ENCODE results near the gene AS3MT. TPM values are rescaled to one million over a fixed set of nuclear protein-coding genes. Genes with fewer than 3 reads are reported as not detected.

Gene AS3MT
- polyA plus RNA-seq, 1 of the 3 experiments (the other 2 are of a cell fraction), result 9.0 TPM

GRCh38 chr10:102948786-102949185 lies 79.5 kb downstream of the AS3MT start:
- 90% methylated on average over 3 of the region's 3 CpGs for WGBS (ENCODE audit: low lambda C conversion rate)
- no peaks in the 10 kb centered on the region for H3K9me2 ChIP-seq
- H4K20me1 ChIP-seq (ENCODE audit: insufficient read depth), result no peaks in the 10 kb centered on the region
- H3K4me3 ChIP-seq (ENCODE audit: low read depth in 2 of 2, low read length in 1 of 2), result no peak overlapping the region
- CTCF ChIA-PET, result no interaction called here
- no peaks in the 10 kb centered on the region for H3K36me3 ChIP-seq (replicated peaks in 1 of 2; ENCODE audit: control insufficient read depth in 1 of 2, insufficient read depth in 2 of 2, low read length in 1 of 2)
- H3K4me1 ChIP-seq (ENCODE audit: control insufficient read depth in 1 of 2, insufficient read depth in 2 of 2, low read depth in 1 of 2, low read length in 1 of 2), result peaks cover 0 to 6% of the 10 kb centered on the region in 2 experiments; a peak in 2 of 4 replicates
- no peak overlapping the region for H3K4me2 ChIP-seq
- no peak overlapping the region for H2AFZ ChIP-seq (ENCODE audit: low read depth)
- H3K27me3 ChIP-seq (ENCODE audit: insufficient read depth), result no peaks in the 10 kb centered on the region
- H3K9me3 ChIP-seq, result no peaks in the 10 kb centered on the region
- H3K9ac ChIP-seq, result no peak overlapping the region
- no peak for DNase-seq
- no peaks in the 10 kb centered on the region for H3K79me2 ChIP-seq (ENCODE audit: insufficient read depth)
- no peaks in the 10 kb centered on the region for H3F3A ChIP-seq (replicated peaks; ENCODE audit: insufficient read depth)
- no peak for TF ChIP-seq USF1 (IDR thresholded peaks at IDR 0.05; ENCODE audit: borderline replicate concordance, low read depth)
- TF ChIP-seq NRF1 (IDR thresholded peaks at IDR 0.05; ENCODE audit: low read depth, low read length), result no peak
- TF ChIP-seq TCF12 (IDR thresholded peaks at IDR 0.05), result no peak
- TF ChIP-seq JUND (IDR thresholded peaks at IDR 0.05), result no peak
- POLR2A ChIA-PET, result no interaction called here
- H3K27ac ChIP-seq (ENCODE audit: low read depth in 2 of 2, low read length in 1 of 2), result no peak overlapping the region

GRCh38 chr10:102949916-102950315 lies 80.6 kb downstream of the AS3MT start:
- Histone ChIP-seq H4K20me1 (ENCODE audit: insufficient read depth) (no peaks in the 10 kb centered on the region), H3K9me2 (no peaks in the 10 kb centered on the region), H3K4me3 (ENCODE audit: low read depth in 2 of 2, low read length in 1 of 2) (no peak overlapping the region), H3K36me3 (replicated peaks in 1 of 2; ENCODE audit: control insufficient read depth in 1 of 2, insufficient read depth in 2 of 2, low read length in 1 of 2) (no peaks in the 10 kb centered on the region), H3K4me1 (ENCODE audit: control insufficient read depth in 1 of 2, insufficient read depth in 2 of 2, low read depth in 1 of 2, low read length in 1 of 2) (peaks cover 0 to 2% of the 10 kb centered on the region in 2 experiments; a peak in 2 of 4 replicates), H3F3A (replicated peaks; ENCODE audit: insufficient read depth) (no peaks in the 10 kb centered on the region), H3K27me3 (ENCODE audit: insufficient read depth) (no peaks in the 10 kb centered on the region), H3K79me2 (ENCODE audit: insufficient read depth) (no peaks in the 10 kb centered on the region), H2AFZ (ENCODE audit: low read depth) (no peak overlapping the region), H3K9me3 (no peaks in the 10 kb centered on the region), H3K4me2 (no peak overlapping the region), H3K9ac (no peak overlapping the region), H3K27ac (ENCODE audit: low read depth in 2 of 2, low read length in 1 of 2) (no peak overlapping the region)
- ChIA-PET POLR2A (no interaction called here), CTCF (interaction anchor here (0.9 to 1.1 kb wide), 2 partner anchors 11 to 33 kb away, joined by 3 to 4 read pairs; no protein-coding TSS in a partner anchor)
- 85% methylated on average over 4 of the region's 4 CpGs for WGBS (ENCODE audit: low lambda C conversion rate)
- DNase-seq, result no peak
- TF ChIP-seq FOXJ3 (CRISPR knock-in tag; IDR thresholded peaks at IDR 0.05) (no peak), NRF1 (IDR thresholded peaks at IDR 0.05; ENCODE audit: low read depth, low read length) (no peak), TCF12 (IDR thresholded peaks at IDR 0.05) (no peak), CHD2 (IDR thresholded peaks at IDR 0.05; ENCODE audit: low read length, partially characterized antibody) (no peak), FOXM1 (IDR thresholded peaks at IDR 0.05; ENCODE audit: low read depth) (no peak), CTCF (IDR thresholded peaks at IDR 0.05) (no peak), MEF2A (IDR thresholded peaks at IDR 0.05; ENCODE audit: borderline replicate concordance, low read depth) (no peak), RCOR1 (IDR thresholded peaks at IDR 0.05; ENCODE audit: low read length) (no peak), TEAD4 (IDR thresholded peaks at IDR 0.05; ENCODE audit: borderline replicate concordance, insufficient read depth) (no peak), POLR2AphosphoS5 (IDR thresholded peaks at IDR 0.05; ENCODE audit: low read depth, low read length) (no peak), USF1 (IDR thresholded peaks at IDR 0.05; ENCODE audit: borderline replicate concordance, low read depth) (no peak), RXRA (IDR thresholded peaks at IDR 0.05; ENCODE audit: borderline replicate concordance, low read depth) (no peak)

All from SK-N-SH (cell line).